ENCODE measurements around the gene CACHD1.
A peak's percentile ranks its signal among the peaks of the same experiment; 100 is the strongest.
"Not testable (repeated sequence)": the region's sequence is repeated elsewhere in the genome, so short reads cannot be mapped to it uniquely, and the experiment has no call there.

CACHD1 gene

GRCh38 chr1:64686828-64687724 is 217.1 kb downstream of the CACHD1 start:
- DNase-seq: no peak
- Mint-ChIP-seq H3K36me3 (ENCODE audit: low read depth) (peaks cover 6% of the 10 kb centered on the region), H3K9me3 (no peaks in the 10 kb centered on the region), H3K4me1 (ENCODE audit: low read depth) (peaks cover 6% of the 10 kb centered on the region), H3K27me3 (no peaks in the 10 kb centered on the region), H3K27ac (no peak overlapping the region), H3K4me3 (no peak overlapping the region)

GRCh38 chr1:64687725-64688327 is 217.9 kb downstream of the CACHD1 start:
- H3K9me3 Mint-ChIP-seq: no peaks in the 10 kb centered on the region
- H3K36me3 Mint-ChIP-seq (ENCODE audit: low read depth): peaks cover 6% of the 10 kb centered on the region
- DNase-seq: no peak
- H3K27me3 Mint-ChIP-seq: no peaks in the 10 kb centered on the region
- H3K4me3 Mint-ChIP-seq: no peak overlapping the region
- H3K4me1 Mint-ChIP-seq (ENCODE audit: low read depth): peaks cover 6% of the 10 kb centered on the region
- H3K27ac Mint-ChIP-seq: no peak overlapping the region

GRCh38 chr1:64691626-64692025 is 221.7 kb downstream of the CACHD1 start:
- Mint-ChIP-seq H3K27ac (peak overlapping the region; percentile 24), H3K36me3 (ENCODE audit: low read depth) (peaks cover 6% of the 10 kb centered on the region), H3K4me3 (no peak overlapping the region), H3K4me1 (ENCODE audit: low read depth) (peaks cover 6% of the 10 kb centered on the region), H3K9me3 (no peaks in the 10 kb centered on the region), H3K27me3 (no peaks in the 10 kb centered on the region)
- no peak for DNase-seq

GRCh38 chr1:64692911-64693310 is 223.0 kb downstream of the CACHD1 start:
- Mint-ChIP-seq H3K27me3 (no peaks in the 10 kb centered on the region), H3K4me3 (no peak overlapping the region), H3K36me3 (ENCODE audit: low read depth) (peaks cover 6% of the 10 kb centered on the region), H3K27ac (no peak overlapping the region), H3K9me3 (no peaks in the 10 kb centered on the region), H3K4me1 (ENCODE audit: low read depth) (peaks cover 6% of the 10 kb centered on the region)
- no peak for DNase-seq

DNA sequence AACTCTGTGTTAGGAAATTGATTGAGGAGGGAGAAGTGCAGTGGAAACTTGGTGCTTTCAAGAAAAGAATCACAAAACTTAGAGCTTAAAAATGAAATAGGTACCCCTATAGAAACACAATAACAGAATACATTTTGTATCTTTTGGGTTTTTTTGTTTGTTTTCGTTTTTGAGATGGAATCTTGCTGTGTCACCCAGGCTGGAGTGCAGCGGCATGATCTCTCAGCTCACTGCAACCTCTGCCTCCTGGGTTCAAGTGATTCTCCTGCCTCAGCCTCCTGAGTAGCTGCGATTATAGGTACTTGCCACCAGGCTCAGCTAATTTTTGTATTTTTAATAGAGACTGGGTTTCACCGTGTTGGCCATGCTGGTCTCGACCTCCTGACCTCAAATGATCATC is 223.5 kb downstream of the CACHD1 start:
- Mint-ChIP-seq H3K27ac (no peak overlapping the region), H3K27me3 (no peaks in the 10 kb centered on the region), H3K36me3 (ENCODE audit: low read depth) (peaks cover 6% of the 10 kb centered on the region), H3K4me1 (ENCODE audit: low read depth) (peaks cover 6% of the 10 kb centered on the region), H3K9me3 (no peaks in the 10 kb centered on the region), H3K4me3 (no peak overlapping the region)
- no peak for DNase-seq

GRCh38 chr1:64696879-64697278 is 226.9 kb downstream of the CACHD1 start:
- H3K36me3 Mint-ChIP-seq (ENCODE audit: low read depth): no peaks in the 10 kb centered on the region
- H3K4me3 Mint-ChIP-seq: no peak overlapping the region
- H3K27me3 Mint-ChIP-seq: peaks cover 3% of the 10 kb centered on the region
- H3K9me3 Mint-ChIP-seq: no peaks in the 10 kb centered on the region
- no peak overlapping the region for H3K27ac Mint-ChIP-seq
- no peak for DNase-seq
- H3K4me1 Mint-ChIP-seq (ENCODE audit: low read depth): no peaks in the 10 kb centered on the region

DNA sequence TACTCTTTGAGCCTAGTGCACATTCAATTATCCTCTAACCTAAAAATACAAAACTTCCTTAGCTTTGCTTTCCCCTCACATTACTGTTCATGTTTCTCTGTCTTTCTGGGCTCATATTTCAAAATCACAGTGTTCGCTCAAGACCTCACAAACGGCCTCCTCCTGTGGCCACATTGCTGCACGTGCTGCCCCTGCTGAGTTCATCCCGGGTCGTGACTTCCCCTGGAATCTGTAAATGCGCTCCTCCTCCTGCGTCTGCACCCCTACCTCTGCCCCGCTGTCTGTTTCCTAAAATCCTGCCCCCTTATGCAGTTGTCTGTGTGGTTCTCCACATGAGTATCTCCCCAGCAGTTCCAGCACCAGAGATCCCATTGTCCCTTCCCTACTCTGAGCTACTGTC is 229.4 kb downstream of the CACHD1 start:
- no peak overlapping the region for H3K4me3 Mint-ChIP-seq
- peaks cover 2% of the 10 kb centered on the region for H3K9me3 Mint-ChIP-seq
- peaks cover 8% of the 10 kb centered on the region for H3K27me3 Mint-ChIP-seq
- no peak for DNase-seq
- no peaks in the 10 kb centered on the region for H3K4me1 Mint-ChIP-seq (ENCODE audit: low read depth)
- H3K27ac Mint-ChIP-seq: no peak overlapping the region
- H3K36me3 Mint-ChIP-seq (ENCODE audit: low read depth): no peaks in the 10 kb centered on the region

DNA sequence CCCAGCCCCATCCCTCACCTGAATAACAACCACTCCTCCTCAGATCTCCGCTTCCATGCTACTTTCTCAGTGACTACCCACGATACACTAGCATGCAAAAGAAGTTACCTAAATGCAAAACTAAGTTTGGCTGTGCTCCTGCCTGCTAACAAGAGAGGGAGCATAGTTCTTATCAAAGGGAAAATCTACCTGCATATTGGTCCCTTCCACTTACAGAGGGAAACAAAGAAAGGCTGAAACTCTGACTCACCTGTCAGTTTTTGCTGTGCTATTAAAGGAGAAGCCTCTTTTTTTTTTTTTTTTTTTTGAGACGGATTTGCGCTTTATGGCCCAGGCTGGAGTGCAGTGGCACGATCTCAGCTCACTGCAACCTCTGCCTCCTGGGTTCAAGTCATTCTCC is 231.1 kb downstream of the CACHD1 start:
- Mint-ChIP-seq H3K36me3 (ENCODE audit: low read depth) (no peaks in the 10 kb centered on the region), H3K4me3 (no peak overlapping the region), H3K9me3 (peaks cover 2% of the 10 kb centered on the region), H3K27ac (no peak overlapping the region), H3K4me1 (ENCODE audit: low read depth) (no peaks in the 10 kb centered on the region), H3K27me3 (peaks cover 8% of the 10 kb centered on the region)
- DNase-seq: no peak

GRCh38 chr1:64701886-64702285 is 232.0 kb downstream of the CACHD1 start:
- Mint-ChIP-seq H3K4me3 (no peak overlapping the region), H3K27me3 (peaks cover 8% of the 10 kb centered on the region), H3K4me1 (ENCODE audit: low read depth) (no peaks in the 10 kb centered on the region), H3K36me3 (ENCODE audit: low read depth) (no peaks in the 10 kb centered on the region), H3K9me3 (peaks cover 2% of the 10 kb centered on the region), H3K27ac (no peak overlapping the region)
- DNase-seq: no peak

DNA sequence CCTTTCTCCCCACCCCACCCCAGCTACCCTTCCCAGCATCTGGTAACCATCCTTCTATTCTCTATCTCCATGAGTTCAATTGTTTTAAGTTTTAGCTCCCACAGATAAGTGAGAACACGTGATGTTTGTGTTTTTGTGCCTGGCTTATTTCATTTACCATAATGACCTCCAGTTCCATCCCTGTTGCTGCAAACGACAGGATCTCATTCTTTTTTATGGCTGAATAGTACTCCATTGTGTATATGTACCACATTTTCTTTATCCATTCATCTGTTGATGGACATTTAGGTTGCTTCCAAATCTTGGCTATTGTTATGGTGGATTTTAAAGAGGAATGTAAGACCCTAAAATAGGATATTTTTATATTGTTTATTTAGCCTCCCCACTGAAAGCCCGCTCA is 232.7 kb downstream of the CACHD1 start:
- not testable (repeated sequence) for H3K4me1 Mint-ChIP-seq (ENCODE audit: low read depth); H3K9me3 Mint-ChIP-seq; H3K4me3 Mint-ChIP-seq; H3K36me3 Mint-ChIP-seq (ENCODE audit: low read depth); H3K27me3 Mint-ChIP-seq; DNase-seq; H3K27ac Mint-ChIP-seq

DNA sequence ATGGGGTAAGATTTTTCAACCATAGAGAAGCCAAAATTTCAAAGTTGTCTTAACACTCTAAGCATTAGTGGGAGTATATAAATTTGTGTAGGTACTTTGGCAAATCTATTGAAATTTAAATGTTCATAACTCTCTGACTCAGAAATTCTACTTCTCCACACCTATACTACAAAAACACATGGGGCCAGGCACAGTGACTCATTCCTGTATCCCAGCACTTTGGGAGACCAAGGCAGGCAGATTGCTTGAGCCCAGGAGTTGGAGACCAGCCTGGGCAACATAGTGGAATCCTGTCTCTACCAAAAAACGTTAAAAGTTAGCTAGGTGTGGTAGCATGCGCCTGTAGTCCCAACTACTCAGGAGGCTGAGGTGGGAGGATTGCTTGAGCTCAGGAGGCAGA is 233.7 kb downstream of the CACHD1 start:
- H3K9me3 Mint-ChIP-seq: peaks cover 2% of the 10 kb centered on the region
- DNase-seq: no peak

GRCh38 chr1:64705591-64705990 is 235.7 kb downstream of the CACHD1 start:
- H3K9me3 Mint-ChIP-seq: peaks cover 2% of the 10 kb centered on the region

More for the DNA sequence above, 233.7 kb downstream of the CACHD1 start:
- peaks cover 8% of the 10 kb centered on the region for H3K27me3 Mint-ChIP-seq
- H3K4me3 Mint-ChIP-seq: no peak overlapping the region
- no peaks in the 10 kb centered on the region for H3K36me3 Mint-ChIP-seq (ENCODE audit: low read depth)
- H3K4me1 Mint-ChIP-seq (ENCODE audit: low read depth): no peaks in the 10 kb centered on the region
- no peak overlapping the region for H3K27ac Mint-ChIP-seq

GRCh38 chr1:64711266-64711665 is 241.3 kb downstream of the CACHD1 start:
- no peak for DNase-seq
- Mint-ChIP-seq H3K27ac (no peak overlapping the region), H3K9me3 (no peaks in the 10 kb centered on the region), H3K4me3 (no peak overlapping the region), H3K36me3 (ENCODE audit: low read depth) (no peaks in the 10 kb centered on the region), H3K4me1 (ENCODE audit: low read depth) (no peaks in the 10 kb centered on the region), H3K27me3 (peaks cover 3% of the 10 kb centered on the region)

More at GRCh38 chr1:64705591-64705990, 235.7 kb downstream of the CACHD1 start:
- H3K27ac Mint-ChIP-seq: no peak overlapping the region
- H3K4me1 Mint-ChIP-seq (ENCODE audit: low read depth): no peaks in the 10 kb centered on the region
- no peak for DNase-seq
- H3K27me3 Mint-ChIP-seq: peaks cover 8% of the 10 kb centered on the region
- H3K4me3 Mint-ChIP-seq: no peak overlapping the region
- no peaks in the 10 kb centered on the region for H3K36me3 Mint-ChIP-seq (ENCODE audit: low read depth)

GRCh38 chr1:64712049-64712448 is 242.1 kb downstream of the CACHD1 start:
- Mint-ChIP-seq H3K27ac (no peak overlapping the region), H3K9me3 (no peaks in the 10 kb centered on the region), H3K27me3 (peaks cover 5% of the 10 kb centered on the region), H3K36me3 (ENCODE audit: low read depth) (no peaks in the 10 kb centered on the region), H3K4me3 (no peak overlapping the region), H3K4me1 (ENCODE audit: low read depth) (no peaks in the 10 kb centered on the region)
- no peak for DNase-seq

DNA sequence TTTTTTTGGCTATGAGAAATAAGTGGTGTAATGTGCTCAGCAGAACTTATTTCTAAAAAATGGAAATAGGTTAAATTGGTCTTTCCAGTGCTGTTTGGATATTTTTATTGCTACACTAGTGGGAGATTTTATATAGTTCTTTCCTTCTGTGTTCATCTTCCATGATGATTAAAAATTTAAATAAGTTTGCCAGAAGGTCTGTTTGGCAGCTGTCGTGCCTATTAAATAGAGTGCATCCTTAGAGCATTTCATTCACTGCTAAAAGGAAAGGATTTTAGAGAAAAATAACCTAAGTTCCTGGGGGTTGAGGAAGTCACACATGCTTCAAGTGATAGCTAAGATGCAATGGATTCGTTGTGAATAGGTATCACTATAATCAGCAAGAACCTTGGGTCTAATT is 245.3 kb downstream of the CACHD1 start:
- no peaks in the 10 kb centered on the region for H3K4me1 Mint-ChIP-seq (ENCODE audit: low read depth)
- no peaks in the 10 kb centered on the region for H3K36me3 Mint-ChIP-seq (ENCODE audit: low read depth)
- peaks cover 7% of the 10 kb centered on the region for H3K9me3 Mint-ChIP-seq
- H3K4me3 Mint-ChIP-seq: no peak overlapping the region
- DNase-seq: no peak
- peaks cover 17% of the 10 kb centered on the region for H3K27me3 Mint-ChIP-seq
- H3K27ac Mint-ChIP-seq: no peak overlapping the region

Data from activated T-cell treated with anti-CD3 and anti-CD28 coated beads, Interleukin-2, amount 50 U/mL, for 24 hours (primary cell).